GM12878 (cell line): ENCODE results near the gene CENPA. TPM values are rescaled to one million over a fixed set of nuclear protein-coding genes. Genes with fewer than 3 reads are reported as not detected.
A peak's percentile ranks its signal among the peaks of the same experiment; 100 is the strongest.

Experiments used
- ATAC-seq: fragments of 200-7000 bp; cut with Tn5 transposase; 3 replicates; pipeline ENCODE4 v1.9.1; 2020; ENCODE audit warnings: mild to moderate bottlenecking, moderate library complexity
- BruUV-seq: library from RNA; stranded (reverse); fragments of 400-500 nt; replicated peaks from 2 replicates; lab custom pipeline; 2021; lab: Mats Ljungman, UMichigan
- CTCF ChIA-PET: fragments of 300-600 bp; sonication (Branson Sonifier 250); formaldehyde crosslinking; extraction: SDS; loops from one replicate; lab custom pipeline; 2021; ENCODE audit warnings: inconsistent platforms; lab: Yijun Ruan, JAX
- POLR2A ChIA-PET: fragments of 350-600 bp; formaldehyde crosslinking; extraction: SDS; loops from one replicate; lab custom pipeline; 2021; ENCODE audit warnings: inconsistent platforms; lab: Charles Lee
- RAD21 ChIA-PET: fragments of 300-600 bp; sonication (Branson Sonifier 250); formaldehyde crosslinking; loops from one replicate; lab custom pipeline; 2023; ENCODE audit warnings: antibody characterized with exemption; ENCODE audit not compliant: unreplicated experiment; lab: Charles Lee
- SMC1A ChIA-PET: fragments of 300-600 bp; sonication (Branson Sonifier 250); formaldehyde crosslinking; loops from one replicate; lab custom pipeline; 2023; ENCODE audit not compliant: unreplicated experiment, uncharacterized antibody; lab: Charles Lee
- DNase-seq: peaks from one replicate; pipeline ENCODE4 v3.0.0-alpha.2; 2011; ENCODE audit warnings: low read depth, low spot score
- FAIRE-seq: peaks from 3 replicates; lab custom pipeline; 2011; peaks lifted over from hg19 to GRCh38; lab: Jason Lieb, UNC
- H2AFZ ChIP-seq: 2 replicates; pipeline ENCODE4 v1.6.0; 2011; ENCODE audit warnings: low read depth, low read length, control low read depth; ENCODE audit not compliant: control insufficient read depth
- H3K27ac ChIP-seq: 2 replicates; pipeline ENCODE4 v1.5.1; 2011; ENCODE audit warnings: control low read depth; ENCODE audit not compliant: control insufficient read depth, insufficient read depth
- H3K27me3 ChIP-seq, 2 experiments: replicated peaks in 1 of 2; 2 replicates each; pipeline versions ENCODE4 v1.6.0 to v1.6.1; 2011; ENCODE audit warnings: low read length in 1 of 2; ENCODE audit not compliant: control insufficient read depth in 2 of 2, insufficient read depth in 2 of 2
- H3K36me3 ChIP-seq, 2 experiments: 2 replicates each; pipeline ENCODE4 v1.5.1; 2011; ENCODE audit warnings: low read length in 1 of 2; ENCODE audit not compliant: control insufficient read depth in 2 of 2, insufficient read depth in 2 of 2
- H3K4me1 ChIP-seq: 2 replicates; pipeline ENCODE4 v1.6.1; 2011; ENCODE audit warnings: mild to moderate bottlenecking, low read length, moderate library complexity, mixed read lengths; ENCODE audit not compliant: control insufficient read depth, insufficient read depth
- H3K4me2 ChIP-seq: 2 replicates; pipeline ENCODE4 v1.6.0; 2011; ENCODE audit warnings: control low read depth; ENCODE audit not compliant: control insufficient read depth, insufficient read depth
- H3K4me3 ChIP-seq: fragments of 200-600 bp; sonication (generic); 2 replicates; pipeline ENCODE4 v1.5.1; 2016
- H3K79me2 ChIP-seq: 2 replicates; pipeline ENCODE4 v1.6.0; 2011; ENCODE audit warnings: low read length; ENCODE audit not compliant: control insufficient read depth, insufficient read depth
- H3K9ac ChIP-seq: 2 replicates; pipeline ENCODE4 v1.8.0; 2011; ENCODE audit warnings: low read length, control low read depth, mixed read lengths; ENCODE audit not compliant: control insufficient read depth, insufficient read depth
- H3K9me3 ChIP-seq: replicated peaks from 3 replicates; pipeline ENCODE4 v1.5.1; 2011; ENCODE audit warnings: mild to moderate bottlenecking, low read length; ENCODE audit not compliant: control insufficient read depth, insufficient read depth
- H4K20me1 ChIP-seq: 2 replicates; pipeline ENCODE4 v1.6.0; 2011; ENCODE audit not compliant: control insufficient read depth, insufficient read depth
- ATF2 ChIP-seq: IDR thresholded peaks from 2 replicates; pipeline ENCODE4 v1.6.1; 2012; ENCODE audit warnings: low read length, inconsistent platforms
- CREB1 ChIP-seq: IDR thresholded peaks from 2 replicates; pipeline ENCODE4 v1.6.1; 2012; ENCODE audit warnings: low read depth, mild to moderate bottlenecking, inconsistent platforms
- IKZF1 ChIP-seq: fragments of 450-650 bp; conservative IDR thresholded peaks from 2 replicates; pipeline ENCODE4 v1.6.1; 2017; ENCODE audit warnings: antibody characterized with exemption, mild to moderate bottlenecking
- IKZF2 ChIP-seq, 2 experiments: fragments of 450-650 bp; IDR thresholded peaks; 2 replicates each; pipeline ENCODE4 v1.6.1; 2017; ENCODE audit warnings: mild to moderate bottlenecking in 2 of 2, moderate library complexity in 2 of 2
- MEF2B ChIP-seq: fragments of 450-650 bp; IDR thresholded peaks from 2 replicates; pipeline ENCODE4 v1.6.1; 2018; ENCODE audit warnings: mild to moderate bottlenecking, moderate library complexity; ENCODE audit not compliant: partially characterized antibody, poor library complexity, severe bottlenecking
- NR2F1 ChIP-seq: fragments of 450-650 bp; conservative IDR thresholded peaks from 2 replicates; pipeline ENCODE4 v1.6.1; 2017; ENCODE audit warnings: mild to moderate bottlenecking
- RELB ChIP-seq: fragments of 450-650 bp; IDR thresholded peaks from 2 replicates; pipeline ENCODE4 v1.6.1; 2017; ENCODE audit warnings: low read depth, mild to moderate bottlenecking, moderate library complexity
- RUNX3 ChIP-seq: IDR thresholded peaks from 2 replicates; pipeline ENCODE4 v1.6.1; 2012; ENCODE audit warnings: low read length, inconsistent platforms
- SREBF1 ChIP-seq: IDR thresholded peaks from 2 replicates; pipeline ENCODE4 v1.6.1; 2012; ENCODE audit warnings: mild to moderate bottlenecking, low read length
- STAT3 ChIP-seq: IDR thresholded peaks from 2 replicates; pipeline ENCODE4 v1.6.1; 2011; ENCODE audit warnings: low read depth, low read length, improper control_type of control experiment
- ZNF687 ChIP-seq: fragments of 450-650 bp; IDR thresholded peaks from 2 replicates; pipeline ENCODE4 v1.6.1; 2017; ENCODE audit warnings: mild to moderate bottlenecking, moderate library complexity
- WGBS: methylation state at CpG from one replicate; pipeline ENCODE4 v1.1.6; 2016; ENCODE audit warnings: low lambda C conversion rate; ENCODE audit not compliant: insufficient replicate concordance, insufficient coverage; ENCODE audit errors: missing lambda C conversion rate; 5-methylcytosine and 5-hydroxymethylcytosine counted together
- in situ Hi-C: fragments of 300-500 bp; cut with MboI; formaldehyde crosslinking; loops from 9 replicates; pipeline ENCODE4 v1.14.3; 2018; ENCODE audit warnings: mixed read lengths
- intact Hi-C: fragments of 100-400 bp; cut with micrococcal nuclease; formaldehyde crosslinking; loops from one replicate; pipeline ENCODE4 v1.14.2; 2022; ENCODE audit not compliant: unreplicated experiment
- polyA plus RNA-seq, 11 experiments: library from polyadenylated mRNA; depleted of rRNA in 4 of 11; unstranded in 6 of 11; stranded (reverse) in 5 of 11; fragments of >200 nt; fragmentation: Nextera tagmentation in 4 of 11; fragmentation: Illumina TruSeq in 1 of 11; extraction: Ambion mirVana in 4 of 11; extraction: Trizol in 1 of 11; gene quantifications; 1 replicate in 1 of 11; 2 replicates in 10 of 11; pipeline versions ENCODE4 v1.2.1 to v1.2.3, GENCODE V29; 2011 to 2016; ENCODE audit warnings: inconsistent platforms in 2 of 11, missing spikeins in 2 of 11, low read depth in 1 of 11
- total RNA-seq, 4 experiments: library from RNA; depleted of rRNA in 3 of 4; stranded (reverse); fragments of >200 nt in 3 of 4; fragmentation: Illumina TruSeq in 1 of 4; extraction: Trizol in 1 of 4; gene quantifications; 2 replicates each; pipeline versions ENCODE4 v1.2.1 to v1.2.3, GENCODE V29; 2013 to 2021
- TF ChIP-seq, protein P1 (sequence below): fragments of 450-650 bp; IDR thresholded peaks from 2 replicates; pipeline ENCODE4 v1.6.1; 2017; ENCODE audit warnings: antibody characterized with exemption, mild to moderate bottlenecking, moderate library complexity

CENPA gene
- total and polyA plus RNA-seq, 10 of the 15 experiments (the other 5 are each of a cell fraction or from before 2014, with no cell fraction given): 8.1 to 66.6 (median 36.7) TPM

- H3K79me2 ChIP-seq: no peaks in the 10 kb centered on the region
- no peaks in the 10 kb centered on the region for H4K20me1 ChIP-seq
- SMC1A ChIA-PET: interaction anchor here (0.9 to 1.5 kb wide), 4 partner anchors 8 to 153 kb away, joined by 3 to 7 read pairs (median 3); no protein-coding TSS in a partner anchor
- CTCF ChIA-PET: interaction anchor here (0.9 to 3.7 kb wide), 3 partner anchors 8 to 12 kb away, joined by 3 to 22 read pairs (median 4); no protein-coding TSS in a partner anchor
- TSS peak; percentile 82 for BruUV-seq
- H3K4me2 ChIP-seq: peak overlapping the region; percentile 27; the same call in 1 of the 2 replicates
- H3K4me3 ChIP-seq: no peak overlapping the region
- peak; percentile 27 for FAIRE-seq
- H2AFZ ChIP-seq: peak overlapping the region; percentile 56
- in situ Hi-C loops: no loop called here
- ATAC-seq: peak; percentile 75
- peaks cover 18% of the 10 kb centered on the region for H3K4me1 ChIP-seq
- peak; percentile 73 for DNase-seq
- intact Hi-C loops: no loop called here
- H3K27ac ChIP-seq: peak overlapping the region; percentile 59
- no peak overlapping the region; the same call in 1 of the 2 replicates for H3K9ac ChIP-seq
- H3K36me3 ChIP-seq: no peaks in the 10 kb centered on the region
- no peaks in the 10 kb centered on the region for H3K9me3 ChIP-seq
- 24% methylated on average over 6 of the region's 6 CpGs for WGBS
- H3K27me3 ChIP-seq: no peaks in the 10 kb centered on the region
- RAD21 ChIA-PET: no interaction called here
- POLR2A ChIA-PET: no interaction called here
- TF ChIP-seq NR2F1: peak; percentile 70
- peak; percentile 32; the same call in 1 of the 2 replicates for TF ChIP-seq RUNX3
- TF ChIP-seq MEF2B: peak; percentile 85
- TF ChIP-seq IKZF2 (IDR thresholded peaks at IDR 0.05): peak; percentile 34 to 42
- 0 out of 2 replicates have a peak, but pooled peaks have one; percentile 28 for TF ChIP-seq RELB
- TF ChIP-seq ATF2: no peak
- 0 out of 2 replicates have a peak, but pooled peaks have one; percentile 12 for TF ChIP-seq CREB1
- no peak for TF ChIP-seq SREBF1
- TF ChIP-seq STAT3: peak; percentile 77; the same call in 1 of the 2 replicates
- TF ChIP-seq, protein P1, sequence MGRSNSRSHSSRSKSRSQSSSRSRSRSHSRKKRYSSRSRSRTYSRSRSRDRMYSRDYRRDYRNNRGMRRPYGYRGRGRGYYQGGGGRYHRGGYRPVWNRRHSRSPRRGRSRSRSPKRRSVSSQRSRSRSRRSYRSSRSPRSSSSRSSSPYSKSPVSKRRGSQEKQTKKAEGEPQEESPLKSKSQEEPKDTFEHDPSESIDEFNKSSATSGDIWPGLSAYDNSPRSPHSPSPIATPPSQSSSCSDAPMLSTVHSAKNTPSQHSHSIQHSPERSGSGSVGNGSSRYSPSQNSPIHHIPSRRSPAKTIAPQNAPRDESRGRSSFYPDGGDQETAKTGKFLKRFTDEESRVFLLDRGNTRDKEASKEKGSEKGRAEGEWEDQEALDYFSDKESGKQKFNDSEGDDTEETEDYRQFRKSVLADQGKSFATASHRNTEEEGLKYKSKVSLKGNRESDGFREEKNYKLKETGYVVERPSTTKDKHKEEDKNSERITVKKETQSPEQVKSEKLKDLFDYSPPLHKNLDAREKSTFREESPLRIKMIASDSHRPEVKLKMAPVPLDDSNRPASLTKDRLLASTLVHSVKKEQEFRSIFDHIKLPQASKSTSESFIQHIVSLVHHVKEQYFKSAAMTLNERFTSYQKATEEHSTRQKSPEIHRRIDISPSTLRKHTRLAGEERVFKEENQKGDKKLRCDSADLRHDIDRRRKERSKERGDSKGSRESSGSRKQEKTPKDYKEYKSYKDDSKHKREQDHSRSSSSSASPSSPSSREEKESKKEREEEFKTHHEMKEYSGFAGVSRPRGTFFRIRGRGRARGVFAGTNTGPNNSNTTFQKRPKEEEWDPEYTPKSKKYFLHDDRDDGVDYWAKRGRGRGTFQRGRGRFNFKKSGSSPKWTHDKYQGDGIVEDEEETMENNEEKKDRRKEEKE: no peak
- peak; percentile 46 for TF ChIP-seq IKZF1
- TF ChIP-seq ZNF687: 0 out of 2 replicates have a peak, but pooled peaks have one; percentile 44
These were observed 27.7 kb upstream of the CENPA start for GRCh38 chr2:26757873-26758789.
